Mesangial cell (primary cell): ENCODE data around the gene MSI1. TPM values are rescaled to one million over a fixed set of nuclear protein-coding genes. Genes with fewer than 3 reads are reported as not detected.

ENCODE experiments used
- total RNA-seq: library from RNA; depleted of rRNA; stranded (reverse); fragments of >200 nt; gene quantifications from 2 replicates; pipeline ENCODE4 v1.2.3, GENCODE V29; 2015

The MSI1 gene
- 0.63 and 2.0 TPM in 2 replicates for total RNA-seq

GRCh38 chr12:120368789-120369602 lies at the start of gene MSI1:
Gene MSI1, minus strand, starts transcription at chr12:120369164. Its CDS starts 73 bp downstream, at chr12:120369091.

DNA sequence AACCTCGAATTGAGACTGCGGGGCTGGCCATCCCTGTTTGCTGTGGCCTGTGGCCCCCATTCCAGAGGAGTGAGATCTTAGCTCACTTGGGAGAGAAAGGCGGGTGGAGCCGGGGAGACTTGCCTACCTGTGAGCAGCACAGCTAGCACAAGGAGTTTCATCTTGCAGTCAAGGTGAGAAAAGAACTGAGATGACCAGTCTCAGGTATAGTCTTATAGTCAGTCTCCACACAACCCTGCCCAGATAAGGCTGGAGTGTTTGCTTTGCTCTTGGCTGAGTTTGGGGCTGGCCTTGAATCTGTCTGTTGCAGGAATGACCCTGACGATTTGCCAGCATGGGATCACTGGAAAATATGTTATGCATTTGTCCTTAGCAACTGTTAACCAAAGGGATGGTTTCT lies 41.4 kb downstream of the MSI1 start, which contains the start of gene PLA2G1B:
TSS of gene PLA2G1B (minus strand) at position 187 of the 400 bp plus-strand sequence. CDS start at position 161, 26 bp downstream.

GRCh38 chr12:120301962-120302815 lies 66.8 kb downstream of the MSI1 start, which contains the start of gene SIRT4:
Gene SIRT4, plus strand, starts transcription at chr12:120302321. Its CDS starts 1,241 bp downstream, at chr12:120303562.

GRCh38 chr12:120292661-120293531 lies 76.1 kb downstream of the MSI1 start, which contains the start of gene RNU4-1:
Gene RNU4-1, minus strand, starts transcription at chr12:120293237.

Other genes starting within 250 kb of the MSI1 start
- 73.0 and 79.4 TPM in 2 replicates for gene GCN1, start 174.4 kb downstream of the MSI1 start, total RNA-seq
- gene RPLP0, start 168.1 kb downstream of the MSI1 start, total RNA-seq = 4,524 and 5,298 TPM in 2 replicates
- gene PXN, start 103.4 kb downstream of the MSI1 start, total RNA-seq = 90.6 and 93.2 TPM in 2 replicates
- gene RNU4-2, start 77.3 kb downstream of the MSI1 start, total RNA-seq = under 0.01 TPM in 2 replicates
- under 0.01 TPM in 2 replicates for gene RNU4-1, start 75.9 kb downstream of the MSI1 start, total RNA-seq
- gene SIRT4, start 66.8 kb downstream of the MSI1 start, total RNA-seq = 0.49 and 0.89 TPM in 2 replicates
- not detected in 2 replicates for gene PLA2G1B, start 41.4 kb downstream of the MSI1 start, total RNA-seq
- 737 and 758 TPM in 2 replicates for gene COX6A1, start 68.9 kb upstream of the MSI1 start, total RNA-seq
- gene TRIAP1, start 77.2 kb upstream of the MSI1 start, total RNA-seq = 14.5 and 19.4 TPM in 2 replicates
- 17.2 and 17.3 TPM in 2 replicates for gene GATC, start 77.3 kb upstream of the MSI1 start, total RNA-seq
- 90.3 and 147 TPM in 2 replicates for gene SRSF9, start 100.6 kb upstream of the MSI1 start, total RNA-seq
- 255 and 374 TPM in 2 replicates for gene DYNLL1, start 126.9 kb upstream of the MSI1 start, total RNA-seq
- gene COQ5, start 160.0 kb upstream of the MSI1 start, total RNA-seq = 16.2 and 17.9 TPM in 2 replicates
- 61.3 and 80.2 TPM in 2 replicates for gene RNF10, start 165.2 kb upstream of the MSI1 start, total RNA-seq
- 29.2 and 58.8 TPM in 2 replicates for gene POP5, start 212.2 kb upstream of the MSI1 start, total RNA-seq